HEK293T (cell line): ENCODE results near the gene DYNC1LI1.
"Not testable (repeated sequence)": the region's sequence is repeated elsewhere in the genome, so short reads cannot be mapped to it uniquely, and the experiment has no call there.

Source experiments
- CTCF ChIA-PET: fragments of 350-600 bp; formaldehyde crosslinking; extraction: SDS; loops from one replicate; lab custom pipeline; 2021; ENCODE audit warnings: antibody characterized with exemption, inconsistent platforms; lab: Yijun Ruan, JAX
- POLR2A ChIA-PET: fragments of 350-600 bp; formaldehyde crosslinking; extraction: SDS; loops from one replicate; lab custom pipeline; 2020; ENCODE audit warnings: antibody characterized with exemption, inconsistent platforms; lab: Yijun Ruan, JAX
- DNase-seq: peaks from one replicate; pipeline ENCODE4 v3.0.0; 2012; ENCODE audit warnings: mixed read lengths; ENCODE audit errors: extremely low spot score
- ARNT ChIP-seq: fragments of 450-650 bp; IDR thresholded peaks from 2 replicates; pipeline ENCODE4 v1.6.1; 2017; ENCODE audit warnings: mild to moderate bottlenecking
- BHLHE40 ChIP-seq: fragments of 450-650 bp; IDR thresholded peaks from 2 replicates; pipeline ENCODE4 v1.6.1; 2016; ENCODE audit warnings: mild to moderate bottlenecking, moderate library complexity, borderline replicate concordance
- CTBP1 ChIP-seq: fragments of 450-650 bp; IDR thresholded peaks from 2 replicates; pipeline ENCODE4 v1.6.1; 2016; ENCODE audit warnings: borderline replicate concordance
- ELF4 ChIP-seq: fragments of 450-650 bp; IDR thresholded peaks from 2 replicates; pipeline ENCODE4 v1.6.1; 2017; ENCODE audit warnings: antibody characterized with exemption
- FOXA1 ChIP-seq: fragments of 450-650 bp; IDR thresholded peaks from 2 replicates; pipeline ENCODE4 v1.6.1; 2016; ENCODE audit warnings: mild to moderate bottlenecking
- FOXK2 ChIP-seq: fragments of 450-650 bp; IDR thresholded peaks from 2 replicates; pipeline ENCODE4 v1.6.1; 2016; ENCODE audit warnings: mild to moderate bottlenecking
- FOXM1 ChIP-seq: fragments of 450-650 bp; IDR thresholded peaks from 2 replicates; pipeline ENCODE4 v1.6.1; 2017; ENCODE audit warnings: mild to moderate bottlenecking, borderline replicate concordance
- HDGF ChIP-seq: fragments of 450-650 bp; IDR thresholded peaks from 2 replicates; pipeline ENCODE4 v1.6.1; 2017; ENCODE audit warnings: antibody characterized with exemption, borderline replicate concordance
- L3MBTL2 ChIP-seq: fragments of 450-650 bp; conservative IDR thresholded peaks from 2 replicates; pipeline ENCODE4 v1.6.1; 2016; ENCODE audit warnings: mild to moderate bottlenecking
- LEF1 ChIP-seq: fragments of 450-650 bp; IDR thresholded peaks from 2 replicates; pipeline ENCODE4 v1.6.1; 2017; ENCODE audit warnings: mild to moderate bottlenecking, borderline replicate concordance
- NFRKB ChIP-seq: fragments of 450-650 bp; IDR thresholded peaks from 2 replicates; pipeline ENCODE4 v1.6.1; 2016; ENCODE audit warnings: mild to moderate bottlenecking, moderate library complexity
- SP1 ChIP-seq: fragments of 450-650 bp; IDR thresholded peaks from 2 replicates; pipeline ENCODE4 v1.6.1; 2017
- SUZ12 ChIP-seq: fragments of 450-650 bp; IDR thresholded peaks from 2 replicates; pipeline ENCODE4 v1.6.1; 2016; ENCODE audit warnings: mild to moderate bottlenecking
- TARDBP ChIP-seq: fragments of 450-650 bp; IDR thresholded peaks from 2 replicates; pipeline ENCODE4 v1.6.1; 2016
- ZNF384 ChIP-seq: fragments of 450-650 bp; IDR thresholded peaks from 2 replicates; pipeline ENCODE4 v1.6.1; 2016
- TF ChIP-seq, protein P1 (sequence below): fragments of 450-650 bp; IDR thresholded peaks from 2 replicates; pipeline ENCODE4 v1.6.1; 2016

Gene DYNC1LI1

GRCh38 chr3:32525720-32526119, 44.9 kb downstream of the DYNC1LI1 start:
- POLR2A ChIA-PET: no interaction called here
- DNase-seq: no peak
- CTCF ChIA-PET: no interaction called here
- TF ChIP-seq HDGF: no peak
- no peak for TF ChIP-seq FOXA1
- TF ChIP-seq BHLHE40: no peak
- TF ChIP-seq SP1: no peak
- no peak for TF ChIP-seq FOXM1
- TF ChIP-seq TARDBP: no peak
- no peak for TF ChIP-seq ELF4

GRCh38 chr3:32522682-32523081, 48.0 kb downstream of the DYNC1LI1 start:
- ChIA-PET POLR2A (no interaction called here), CTCF (no interaction called here)
- TF ChIP-seq SP1: no peak
- no peak for TF ChIP-seq ELF4
- TF ChIP-seq FOXM1: no peak
- TF ChIP-seq TARDBP: no peak
- TF ChIP-seq FOXA1: no peak
- no peak for TF ChIP-seq SUZ12
- no peak for TF ChIP-seq NFRKB
- TF ChIP-seq, protein P1, sequence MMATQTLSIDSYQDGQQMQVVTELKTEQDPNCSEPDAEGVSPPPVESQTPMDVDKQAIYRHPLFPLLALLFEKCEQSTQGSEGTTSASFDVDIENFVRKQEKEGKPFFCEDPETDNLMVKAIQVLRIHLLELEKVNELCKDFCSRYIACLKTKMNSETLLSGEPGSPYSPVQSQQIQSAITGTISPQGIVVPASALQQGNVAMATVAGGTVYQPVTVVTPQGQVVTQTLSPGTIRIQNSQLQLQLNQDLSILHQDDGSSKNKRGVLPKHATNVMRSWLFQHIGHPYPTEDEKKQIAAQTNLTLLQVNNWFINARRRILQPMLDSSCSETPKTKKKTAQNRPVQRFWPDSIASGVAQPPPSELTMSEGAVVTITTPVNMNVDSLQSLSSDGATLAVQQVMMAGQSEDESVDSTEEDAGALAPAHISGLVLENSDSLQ: no peak
- TF ChIP-seq CTBP1: no peak
- TF ChIP-seq ZNF384: no peak
- no peak for TF ChIP-seq LEF1
- no peak for TF ChIP-seq HDGF
- TF ChIP-seq FOXK2: no peak
- TF ChIP-seq L3MBTL2: no peak
- no peak for TF ChIP-seq BHLHE40
- no peak for TF ChIP-seq ARNT
- no peak for DNase-seq

DNA sequence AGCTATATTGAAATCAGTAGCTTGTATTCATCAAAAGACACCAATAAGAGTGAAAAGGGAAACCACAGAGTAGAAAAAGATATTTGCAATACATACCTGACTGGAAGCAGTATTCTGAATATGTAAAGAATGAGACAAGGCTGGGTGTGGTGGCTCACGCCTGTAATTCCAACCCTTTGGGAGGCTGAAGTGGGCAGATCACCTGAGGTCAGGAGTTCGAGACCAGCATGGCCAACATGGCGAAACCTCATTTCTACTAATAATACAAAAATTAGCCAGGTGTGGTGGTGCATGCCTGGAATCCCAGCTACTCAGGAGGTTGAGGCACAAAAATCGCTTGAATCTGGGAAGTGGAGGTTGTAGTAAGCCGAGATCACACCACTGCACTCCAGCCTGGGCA, 51.7 kb downstream of the DYNC1LI1 start:
- CTCF ChIA-PET: interaction anchor here (0.8 to 0.9 kb wide), 2 partner anchors 51 to 148 kb away, joined by 3 read pairs; no protein-coding TSS in a partner anchor
- DNase-seq, POLR2A ChIA-PET: not testable (repeated sequence)

- POLR2A ChIA-PET, CTCF ChIA-PET: not testable (repeated sequence)
Observed at GRCh38 chr3:32516751-32517150, 53.9 kb downstream of the DYNC1LI1 start.

GRCh38 chr3:32511005-32511404, 59.7 kb downstream of the DYNC1LI1 start:
- ChIA-PET POLR2A (interaction anchor here (1.4 kb wide), 2 partner anchors 59 to 174 kb away, joined by 4 read pairs; partner anchors contain the start of gene CNOT10), CTCF (no interaction called here)
- no peak for DNase-seq
- TF ChIP-seq FOXM1 (no peak), ELF4 (no peak)
- TF ChIP-seq, protein P1: no peak

More at GRCh38 chr3:32516751-32517150, 53.9 kb downstream of the DYNC1LI1 start:
- DNase-seq: not testable (repeated sequence)

- no peak for TF ChIP-seq FOXK2
- no peak for TF ChIP-seq L3MBTL2
- TF ChIP-seq NFRKB: no peak
- TF ChIP-seq TARDBP: no peak
- TF ChIP-seq BHLHE40: no peak
- no peak for TF ChIP-seq SP1
- TF ChIP-seq, protein P1: 0 out of 2 replicates have a peak, but pooled peaks have one; percentile 19
- DNase-seq: peak; percentile 75
- CTCF ChIA-PET: interaction anchor here (0.7 kb wide), 1 partner anchor 174 kb away, joined by 3 read pairs; no protein-coding TSS in a partner anchor
- POLR2A ChIA-PET: interaction anchor here (1.4 kb wide), 1 partner anchor 175 kb away, joined by 4 read pairs; the partner anchor contains the start of gene CNOT10
Observed at GRCh38 chr3:32510075-32510724, 60.5 kb downstream of the DYNC1LI1 start.

GRCh38 chr3:32508711-32509110, 61.9 kb downstream of the DYNC1LI1 start:
- ChIA-PET POLR2A (no interaction called here), CTCF (no interaction called here)
- TF ChIP-seq ZNF384: no peak
- TF ChIP-seq L3MBTL2: no peak
- TF ChIP-seq ELF4: no peak
- TF ChIP-seq ARNT: no peak
- TF ChIP-seq FOXM1: no peak
- TF ChIP-seq SUZ12: no peak
- no peak for TF ChIP-seq TARDBP
- TF ChIP-seq, protein P1: no peak
- no peak for TF ChIP-seq CTBP1
- TF ChIP-seq SP1: no peak
- TF ChIP-seq FOXA1: no peak
- TF ChIP-seq HDGF: no peak
- TF ChIP-seq FOXK2: no peak
- TF ChIP-seq LEF1: no peak
- no peak for TF ChIP-seq BHLHE40
- TF ChIP-seq NFRKB: no peak
- no peak for DNase-seq
